Osteocyte (in vitro differentiated cells): ENCODE data around the gene CRACDL. TPM values are rescaled to one million over a fixed set of nuclear protein-coding genes. Genes with fewer than 3 reads are reported as not detected.

ENCODE experiments used
- DNase-seq: peaks from one replicate; pipeline ENCODE4 v3.0.0; 2021; ENCODE audit warnings: mixed read lengths; ENCODE audit not compliant: unreplicated experiment; ENCODE audit errors: extremely low spot score
- H3K27ac Mint-ChIP-seq: one replicate; pipeline ENCODE4 v1.8.0; 2021; ENCODE audit warnings: mild to moderate bottlenecking, mixed read lengths; ENCODE audit not compliant: unreplicated experiment
- H3K27me3 Mint-ChIP-seq: one replicate; pipeline ENCODE4 v1.8.0; 2021; ENCODE audit warnings: mixed read lengths; ENCODE audit not compliant: unreplicated experiment
- H3K36me3 Mint-ChIP-seq: one replicate; pipeline ENCODE4 v1.8.0; 2021; ENCODE audit warnings: mixed read lengths; ENCODE audit not compliant: unreplicated experiment
- H3K4me1 Mint-ChIP-seq: one replicate; pipeline ENCODE4 v1.8.0; 2021; ENCODE audit warnings: mixed read lengths; ENCODE audit not compliant: unreplicated experiment
- H3K4me3 Mint-ChIP-seq: one replicate; pipeline ENCODE4 v1.8.0; 2021; ENCODE audit warnings: mild to moderate bottlenecking, moderate library complexity, mixed read lengths; ENCODE audit not compliant: unreplicated experiment
- H3K9me3 Mint-ChIP-seq: one replicate; pipeline ENCODE4 v1.8.0; 2021; ENCODE audit warnings: mixed read lengths; ENCODE audit not compliant: unreplicated experiment
- CTCF ChIP-seq: fragments of 200-600 bp; sonication (generic); IDR thresholded peaks from 2 replicates; pipeline ENCODE4 v1.5.0; 2021; ENCODE audit warnings: antibody characterized with exemption, mild to moderate bottlenecking, moderate library complexity
- total RNA-seq: library from RNA; stranded (reverse); gene quantifications from 2 replicates; pipeline ENCODE4 v1.2.1, GENCODE V29; 2021

The CRACDL gene
- total RNA-seq, 1 donor from 2014 or later, result 1.3 TPM

- peaks cover 9% of the 10 kb centered on the region for H3K4me1 Mint-ChIP-seq
- H3K27me3 Mint-ChIP-seq, result peaks cover 11% of the 10 kb centered on the region
- H3K36me3 Mint-ChIP-seq, result no peaks in the 10 kb centered on the region
- TF ChIP-seq CTCF, result no peak
- H3K27ac Mint-ChIP-seq, result no peak overlapping the region
- H3K9me3 Mint-ChIP-seq, result no peaks in the 10 kb centered on the region
- H3K4me3 Mint-ChIP-seq, result no peak overlapping the region
- DNase-seq, result no peak
Observed at GRCh38 chr2:98771721-98772524, 164.1 kb downstream of the CRACDL start.

GRCh38 chr2:98771264-98771663 lies 164.8 kb downstream of the CRACDL start:
- no peak for DNase-seq
- Mint-ChIP-seq H3K27me3 (peaks cover 11% of the 10 kb centered on the region), H3K36me3 (no peaks in the 10 kb centered on the region), H3K4me3 (no peak overlapping the region), H3K9me3 (no peaks in the 10 kb centered on the region), H3K4me1 (peaks cover 9% of the 10 kb centered on the region), H3K27ac (no peak overlapping the region)
- no peak for TF ChIP-seq CTCF

GRCh38 chr2:98769784-98770183 lies 166.2 kb downstream of the CRACDL start:
- H3K4me1 Mint-ChIP-seq, result peaks cover 9% of the 10 kb centered on the region

GRCh38 chr2:98769114-98769476 lies 166.9 kb downstream of the CRACDL start:
- Mint-ChIP-seq H3K4me3 (no peak overlapping the region), H3K9me3 (no peaks in the 10 kb centered on the region), H3K4me1 (peaks cover 9% of the 10 kb centered on the region), H3K27ac (no peak overlapping the region), H3K27me3 (peaks cover 16% of the 10 kb centered on the region), H3K36me3 (no peaks in the 10 kb centered on the region)
- no peak for DNase-seq
- no peak for TF ChIP-seq CTCF

More at GRCh38 chr2:98769784-98770183, 166.2 kb downstream of the CRACDL start:
- no peak overlapping the region for H3K27ac Mint-ChIP-seq
- peaks cover 11% of the 10 kb centered on the region for H3K27me3 Mint-ChIP-seq
- H3K9me3 Mint-ChIP-seq, result no peaks in the 10 kb centered on the region
- no peak for TF ChIP-seq CTCF
- no peaks in the 10 kb centered on the region for H3K36me3 Mint-ChIP-seq
- no peak for DNase-seq
- H3K4me3 Mint-ChIP-seq, result no peak overlapping the region

GRCh38 chr2:98768384-98769113 lies 167.5 kb downstream of the CRACDL start:
- H3K9me3 Mint-ChIP-seq, result no peaks in the 10 kb centered on the region
- peaks cover 16% of the 10 kb centered on the region for H3K27me3 Mint-ChIP-seq
- no peak for DNase-seq
- H3K36me3 Mint-ChIP-seq, result no peaks in the 10 kb centered on the region
- no peak for TF ChIP-seq CTCF
- H3K4me3 Mint-ChIP-seq, result no peak overlapping the region
- no peak overlapping the region for H3K27ac Mint-ChIP-seq
- peaks cover 9% of the 10 kb centered on the region for H3K4me1 Mint-ChIP-seq
